ENCODE data around the gene SPTBN5. TPM values are rescaled to one million over a fixed set of nuclear protein-coding genes. Genes with fewer than 3 reads are reported as not detected.

Gene SPTBN5
- total and polyA plus RNA-seq, 10 of the 15 experiments (the other 5 are each of a cell fraction or from before 2014, with no cell fraction given), result under 0.01 to 0.18 (median 0.04) TPM; not detected in 4

DNA sequence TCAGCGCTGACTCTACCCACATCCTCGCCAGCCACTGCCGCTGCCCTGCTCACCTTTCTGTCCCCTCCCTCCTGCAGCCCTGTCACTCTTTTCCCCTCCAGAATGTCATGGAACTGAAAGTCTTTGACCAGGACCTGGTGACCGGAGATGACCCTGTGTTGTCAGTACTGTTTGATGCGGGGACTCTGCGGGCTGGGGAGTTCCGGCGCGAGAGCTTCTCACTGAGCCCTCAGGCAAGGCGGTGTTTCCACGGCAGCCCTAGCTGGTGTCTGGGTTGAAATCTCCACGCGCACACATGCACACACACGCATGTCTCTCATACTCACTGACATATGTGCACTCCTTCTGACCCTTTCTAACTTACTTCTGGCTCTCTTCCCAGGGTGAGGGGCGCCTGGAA, 53.2 kb downstream of the SPTBN5 start:
- Histone ChIP-seq H2AFZ (ENCODE audit: control insufficient read depth, low read depth, low read length) (no peak overlapping the region), H3K4me1 (ENCODE audit: control insufficient read depth, insufficient read depth, low read length) (no peaks in the 10 kb centered on the region), H3K79me2 (ENCODE audit: control insufficient read depth, insufficient read depth, low read length) (no peaks in the 10 kb centered on the region), H3K36me3 (ENCODE audit: control insufficient read depth in 2 of 2, insufficient read depth in 2 of 2, low read length in 1 of 2) (no peaks in the 10 kb centered on the region), H3K27ac (ENCODE audit: control insufficient read depth, insufficient read depth) (no peak overlapping the region), H3K4me2 (ENCODE audit: control insufficient read depth, insufficient read depth) (no peak overlapping the region), H3K4me3 (no peak overlapping the region), H3K9me3 (replicated peaks; ENCODE audit: control insufficient read depth, insufficient read depth, low read length) (no peaks in the 10 kb centered on the region), H4K20me1 (ENCODE audit: control insufficient read depth, insufficient read depth) (no peaks in the 10 kb centered on the region), H3K27me3 (replicated peaks in 1 of 2; ENCODE audit: control insufficient read depth in 2 of 2, insufficient read depth in 2 of 2, low read length in 1 of 2) (no peaks in the 10 kb centered on the region), H3K9ac (ENCODE audit: control insufficient read depth, insufficient read depth, low read length) (no peak overlapping the region)
- in situ Hi-C loops (cut with MboI) (no loop called here), intact Hi-C loops (cut with micrococcal nuclease; ENCODE audit: unreplicated experiment) (no loop called here)
- SMC1A ChIA-PET (ENCODE audit: uncharacterized antibody, unreplicated experiment), result no interaction called here
- no peak for FAIRE-seq
- RAD21 ChIA-PET (ENCODE audit: unreplicated experiment), result no interaction called here
- ATAC-seq, result no peak
- POLR2A ChIA-PET, result no interaction called here
- no peak for TF ChIP-seq SMAD1 (IDR thresholded peaks at IDR 0.05; ENCODE audit: low read depth, partially characterized antibody)
- no peak for TF ChIP-seq ZNF24 (IDR thresholded peaks at IDR 0.05)
- WGBS (ENCODE audit: insufficient coverage, insufficient replicate concordance, low lambda C conversion rate, missing lambda C conversion rate), result 81% methylated on average over 15 of the region's 15 CpGs
- no TSS peak for BruUV-seq (replicated peaks)
- DNase-seq (ENCODE audit: low read depth, low spot score), result no peak
- CTCF ChIA-PET, result no interaction called here

DNA sequence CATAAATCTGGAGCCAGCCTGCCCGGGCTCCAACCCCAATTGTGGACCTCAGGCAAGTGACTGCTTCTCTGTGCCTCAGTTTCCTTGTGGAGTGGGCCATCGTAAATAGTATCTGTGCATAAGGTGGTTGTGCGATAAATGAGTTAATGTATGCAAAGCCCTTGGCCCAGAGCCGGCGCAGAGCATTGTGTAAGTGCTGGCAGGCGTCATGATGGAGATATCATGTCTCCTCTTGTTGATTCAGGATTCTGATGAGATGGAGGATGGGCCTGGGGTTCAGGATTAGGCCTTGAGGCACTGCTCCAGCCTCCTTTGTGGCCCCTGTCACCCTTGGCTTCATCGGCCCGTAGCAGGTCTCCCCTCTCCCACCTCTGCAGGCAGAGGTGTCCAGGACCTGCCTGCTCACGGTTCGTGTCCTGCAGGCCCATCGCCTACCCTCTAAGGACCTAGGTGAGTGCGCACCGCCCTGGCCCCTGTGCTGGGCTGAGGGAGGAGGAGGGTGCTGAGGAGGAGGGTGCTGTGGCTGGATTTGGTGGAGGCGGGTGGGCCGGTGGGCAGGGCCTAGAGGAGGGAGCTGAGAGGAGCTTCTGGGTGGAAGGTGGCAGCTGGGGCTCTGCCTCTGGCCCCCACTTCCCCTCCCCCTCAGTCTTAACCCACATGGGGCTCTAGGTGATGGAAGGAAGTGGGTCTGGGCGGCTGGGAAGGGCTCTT, 53.9 kb downstream of the SPTBN5 start:
- Histone ChIP-seq H4K20me1 (ENCODE audit: control insufficient read depth, insufficient read depth) (no peaks in the 10 kb centered on the region), H3K27me3 (replicated peaks in 1 of 2; ENCODE audit: control insufficient read depth in 2 of 2, insufficient read depth in 2 of 2, low read length in 1 of 2) (no peaks in the 10 kb centered on the region), H3K27ac (ENCODE audit: control insufficient read depth, insufficient read depth) (no peak overlapping the region), H3K4me3 (no peak overlapping the region), H3K79me2 (ENCODE audit: control insufficient read depth, insufficient read depth, low read length) (no peaks in the 10 kb centered on the region), H3K4me1 (ENCODE audit: control insufficient read depth, insufficient read depth, low read length) (no peaks in the 10 kb centered on the region), H2AFZ (ENCODE audit: control insufficient read depth, low read depth, low read length) (no peak overlapping the region), H3K36me3 (ENCODE audit: control insufficient read depth in 2 of 2, insufficient read depth in 2 of 2, low read length in 1 of 2) (no peaks in the 10 kb centered on the region), H3K9me3 (replicated peaks; ENCODE audit: control insufficient read depth, insufficient read depth, low read length) (no peaks in the 10 kb centered on the region), H3K4me2 (ENCODE audit: control insufficient read depth, insufficient read depth) (no peak overlapping the region), H3K9ac (ENCODE audit: control insufficient read depth, insufficient read depth, low read length) (no peak overlapping the region)
- FAIRE-seq (no peak), ATAC-seq (no peak), DNase-seq (ENCODE audit: low read depth, low spot score) (no peak)
- TF ChIP-seq ZNF217 (IDR thresholded peaks at IDR 0.05), result no peak
- no peak for TF ChIP-seq MEF2B (IDR thresholded peaks at IDR 0.05; ENCODE audit: partially characterized antibody, poor library complexity, severe bottlenecking)
- TF ChIP-seq TARDBP (IDR thresholded peaks at IDR 0.05; ENCODE audit: borderline replicate concordance), result no peak
- TF ChIP-seq CREB1 (IDR thresholded peaks at IDR 0.05; ENCODE audit: low read depth), result no peak
- ChIA-PET SMC1A (ENCODE audit: uncharacterized antibody, unreplicated experiment) (no interaction called here), RAD21 (ENCODE audit: unreplicated experiment) (no interaction called here), POLR2A (no interaction called here), CTCF (no interaction called here)
- intact Hi-C loops (cut with micrococcal nuclease; ENCODE audit: unreplicated experiment) (no loop called here), in situ Hi-C loops (cut with MboI) (no loop called here)
- BruUV-seq (replicated peaks), result no TSS peak
- 81% methylated on average over 14 of the region's 16 CpGs for WGBS (ENCODE audit: insufficient coverage, insufficient replicate concordance, low lambda C conversion rate, missing lambda C conversion rate)

All from GM12878 (cell line).